Measurements from ENCODE around the gene GPRC5C. TPM values are rescaled to one million over a fixed set of nuclear protein-coding genes. Genes with fewer than 3 reads are reported as not detected.

The GPRC5C gene
- total and polyA plus RNA-seq, 2 of the 8 experiments (the other 6 are each of a cell fraction or from before 2014, with no cell fraction given), result 18.3 to 55.8 TPM

DNA sequence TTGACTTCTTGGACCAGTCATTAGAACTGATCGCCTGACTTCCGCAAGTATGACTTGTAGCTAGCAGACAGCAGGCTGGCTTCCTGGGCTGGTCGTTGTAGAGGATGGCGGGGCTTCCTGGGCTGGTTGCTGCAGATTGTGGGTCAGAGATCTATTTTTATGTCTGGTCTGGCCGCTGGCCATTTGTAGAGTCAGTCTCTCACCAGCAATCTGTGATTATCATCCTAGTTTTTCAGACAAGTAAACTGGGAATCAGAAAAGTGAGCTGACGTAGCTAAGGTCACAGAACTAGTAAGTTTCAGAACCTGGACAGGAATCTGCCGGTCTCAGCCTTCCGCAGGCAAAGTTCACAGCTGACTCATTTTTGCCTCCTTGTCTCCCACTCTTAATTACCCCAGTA is 45.5 kb upstream of the GPRC5C start (continued):
- TF ChIP-seq SAP30 (IDR thresholded peaks at IDR 0.05; ENCODE audit: insufficient read depth, insufficient replicate concordance, low read length) (no peak), CREB1 (IDR thresholded peaks at IDR 0.05) (no peak), CTBP2 (IDR thresholded peaks at IDR 0.05; ENCODE audit: borderline replicate concordance, insufficient read depth, insufficient read length, low read length) (no peak), NRF1 (IDR thresholded peaks at IDR 0.05; ENCODE audit: low read depth, low read length) (no peak)
